ENCODE measurements around the gene CDHR3. TPM values are rescaled to one million over a fixed set of nuclear protein-coding genes. Genes with fewer than 3 reads are reported as not detected.
"Not testable (repeated sequence)": the region's sequence is repeated elsewhere in the genome, so short reads cannot be mapped to it uniquely, and the experiment has no call there.

Gene CDHR3
- total RNA-seq, 1 donor from 2014 or later, result 0.47 TPM

GRCh38 chr7:105940109-105940508, 23.0 kb upstream of the CDHR3 start:
- no peak overlapping the region for H3K27ac Mint-ChIP-seq
- intact Hi-C loops (cut with micrococcal nuclease), result loop anchor here (5.0 kb wide), 1 partner anchor 37 kb away; no protein-coding TSS in a partner anchor
- no peaks in the 10 kb centered on the region for H3K4me1 Mint-ChIP-seq (ENCODE audit: low read depth)
- no peaks in the 10 kb centered on the region for H3K36me3 Mint-ChIP-seq (ENCODE audit: low read depth)
- H3K27me3 Mint-ChIP-seq (ENCODE audit: insufficient read depth), result peaks cover 4% of the 10 kb centered on the region
- no peak for DNase-seq (ENCODE audit: low spot score)
- no peaks in the 10 kb centered on the region for H3K9me3 Mint-ChIP-seq
- H3K4me3 Mint-ChIP-seq, result no peak overlapping the region

- Mint-ChIP-seq H3K4me1 (ENCODE audit: low read depth) (no peaks in the 10 kb centered on the region), H3K27ac (no peak overlapping the region), H3K9me3 (no peaks in the 10 kb centered on the region), H3K4me3 (no peak overlapping the region), H3K27me3 (ENCODE audit: insufficient read depth) (peaks cover 4% of the 10 kb centered on the region), H3K36me3 (ENCODE audit: low read depth) (no peaks in the 10 kb centered on the region)
- intact Hi-C loops (cut with micrococcal nuclease), result loop anchor here (5.0 kb wide), 1 partner anchor 36 kb away; no protein-coding TSS in a partner anchor
- DNase-seq (ENCODE audit: low spot score), result no peak
Measured at GRCh38 chr7:105941596-105941995, 21.5 kb upstream of the CDHR3 start.

GRCh38 chr7:105943486-105943885, 19.6 kb upstream of the CDHR3 start:
- Mint-ChIP-seq H3K27ac (no peak overlapping the region), H3K4me3 (no peak overlapping the region), H3K36me3 (ENCODE audit: low read depth) (no peaks in the 10 kb centered on the region), H3K27me3 (ENCODE audit: insufficient read depth) (peaks cover 4% of the 10 kb centered on the region), H3K9me3 (no peaks in the 10 kb centered on the region), H3K4me1 (ENCODE audit: low read depth) (no peaks in the 10 kb centered on the region)
- intact Hi-C loops (cut with micrococcal nuclease), result loop anchor here (5.0 kb wide), 1 partner anchor 34 kb away; no protein-coding TSS in a partner anchor
- DNase-seq (ENCODE audit: low spot score), result no peak

- no peak overlapping the region for H3K4me3 Mint-ChIP-seq
- H3K9me3 Mint-ChIP-seq, result no peaks in the 10 kb centered on the region
- peaks cover 4% of the 10 kb centered on the region for H3K27me3 Mint-ChIP-seq (ENCODE audit: insufficient read depth)
- H3K36me3 Mint-ChIP-seq (ENCODE audit: low read depth), result no peaks in the 10 kb centered on the region
- no peaks in the 10 kb centered on the region for H3K4me1 Mint-ChIP-seq (ENCODE audit: low read depth)
- H3K27ac Mint-ChIP-seq, result no peak overlapping the region
- no peak for DNase-seq (ENCODE audit: low spot score)
- intact Hi-C loops (cut with micrococcal nuclease), result no loop called here
Measured at GRCh38 chr7:105945848-105946247, 17.2 kb upstream of the CDHR3 start.

- H3K9me3 Mint-ChIP-seq, result peaks cover 16% of the 10 kb centered on the region
- H3K27me3 Mint-ChIP-seq (ENCODE audit: insufficient read depth), result peaks cover 2% of the 10 kb centered on the region
- H3K27ac Mint-ChIP-seq, result no peak overlapping the region
- no peaks in the 10 kb centered on the region for H3K4me1 Mint-ChIP-seq (ENCODE audit: low read depth)
- intact Hi-C loops (cut with micrococcal nuclease), result no loop called here
- H3K4me3 Mint-ChIP-seq, result no peak overlapping the region
- no peaks in the 10 kb centered on the region for H3K36me3 Mint-ChIP-seq (ENCODE audit: low read depth)
- no peak for DNase-seq (ENCODE audit: low spot score)
Measured at GRCh38 chr7:105951597-105951996, 11.5 kb upstream of the CDHR3 start.

- Mint-ChIP-seq H3K4me3 (no peak overlapping the region), H3K9me3 (peaks cover 16% of the 10 kb centered on the region), H3K27ac (no peak overlapping the region), H3K36me3 (ENCODE audit: low read depth) (no peaks in the 10 kb centered on the region), H3K4me1 (ENCODE audit: low read depth) (no peaks in the 10 kb centered on the region), H3K27me3 (ENCODE audit: insufficient read depth) (peaks cover 2% of the 10 kb centered on the region)
- DNase-seq (ENCODE audit: low spot score), result no peak
- intact Hi-C loops (cut with micrococcal nuclease), result no loop called here
Measured at GRCh38 chr7:105952917-105953595, 10.0 kb upstream of the CDHR3 start.

- H3K4me3 Mint-ChIP-seq, result no peak overlapping the region
- H3K36me3 Mint-ChIP-seq (ENCODE audit: low read depth), result no peaks in the 10 kb centered on the region
- peaks cover 2% of the 10 kb centered on the region for H3K27me3 Mint-ChIP-seq (ENCODE audit: insufficient read depth)
- peaks cover 16% of the 10 kb centered on the region for H3K9me3 Mint-ChIP-seq
- no peak for DNase-seq (ENCODE audit: low spot score)
- intact Hi-C loops (cut with micrococcal nuclease), result no loop called here
- no peaks in the 10 kb centered on the region for H3K4me1 Mint-ChIP-seq (ENCODE audit: low read depth)
- no peak overlapping the region for H3K27ac Mint-ChIP-seq
Measured at GRCh38 chr7:105954711-105955110, 8.4 kb upstream of the CDHR3 start.

- peaks cover 16% of the 10 kb centered on the region for H3K9me3 Mint-ChIP-seq
- H3K4me3 Mint-ChIP-seq; intact Hi-C loops (cut with micrococcal nuclease); H3K27ac Mint-ChIP-seq; H3K36me3 Mint-ChIP-seq (ENCODE audit: low read depth); H3K27me3 Mint-ChIP-seq (ENCODE audit: insufficient read depth); DNase-seq (ENCODE audit: low spot score); H3K4me1 Mint-ChIP-seq (ENCODE audit: low read depth): not testable (repeated sequence)
Measured at GRCh38 chr7:105955651-105956466, 7.2 kb upstream of the CDHR3 start.

- no peaks in the 10 kb centered on the region for H3K36me3 Mint-ChIP-seq (ENCODE audit: low read depth)
- peaks cover 2% of the 10 kb centered on the region for H3K9me3 Mint-ChIP-seq
- H3K27me3 Mint-ChIP-seq (ENCODE audit: insufficient read depth), result peaks cover 9% of the 10 kb centered on the region
- no peak overlapping the region for H3K4me3 Mint-ChIP-seq
- no peak overlapping the region for H3K27ac Mint-ChIP-seq
- DNase-seq (ENCODE audit: low spot score), result no peak
- intact Hi-C loops (cut with micrococcal nuclease), result no loop called here
- no peaks in the 10 kb centered on the region for H3K4me1 Mint-ChIP-seq (ENCODE audit: low read depth)
Measured at GRCh38 chr7:105958012-105958411, 5.1 kb upstream of the CDHR3 start.

GRCh38 chr7:105962353-105962752, 711 bp upstream of the CDHR3 start:
- H3K4me3 Mint-ChIP-seq, result no peak overlapping the region
- no peak for DNase-seq (ENCODE audit: low spot score)
- no peak overlapping the region for H3K27ac Mint-ChIP-seq
- no peaks in the 10 kb centered on the region for H3K36me3 Mint-ChIP-seq (ENCODE audit: low read depth)
- H3K4me1 Mint-ChIP-seq (ENCODE audit: low read depth), result no peaks in the 10 kb centered on the region
- intact Hi-C loops (cut with micrococcal nuclease), result no loop called here
- H3K27me3 Mint-ChIP-seq (ENCODE audit: insufficient read depth), result peaks cover 12% of the 10 kb centered on the region
- no peaks in the 10 kb centered on the region for H3K9me3 Mint-ChIP-seq

- Mint-ChIP-seq H3K27ac (no peak overlapping the region), H3K27me3 (ENCODE audit: insufficient read depth) (peaks cover 12% of the 10 kb centered on the region), H3K4me1 (ENCODE audit: low read depth) (no peaks in the 10 kb centered on the region), H3K4me3 (no peak overlapping the region), H3K9me3 (no peaks in the 10 kb centered on the region), H3K36me3 (ENCODE audit: low read depth) (no peaks in the 10 kb centered on the region)
- intact Hi-C loops (cut with micrococcal nuclease), result no loop called here
- no peak for DNase-seq (ENCODE audit: low spot score)
Measured at GRCh38 chr7:105971845-105972244, 8.8 kb downstream of the CDHR3 start.

- H3K9me3 Mint-ChIP-seq, result no peaks in the 10 kb centered on the region
- DNase-seq (ENCODE audit: low spot score), result no peak
- no peak overlapping the region for H3K27ac Mint-ChIP-seq
- intact Hi-C loops (cut with micrococcal nuclease), result no loop called here
- no peaks in the 10 kb centered on the region for H3K36me3 Mint-ChIP-seq (ENCODE audit: low read depth)
- H3K27me3 Mint-ChIP-seq (ENCODE audit: insufficient read depth), result peaks cover 13% of the 10 kb centered on the region
- no peaks in the 10 kb centered on the region for H3K4me1 Mint-ChIP-seq (ENCODE audit: low read depth)
- H3K4me3 Mint-ChIP-seq, result no peak overlapping the region
Measured at GRCh38 chr7:105972276-105972675, 9.2 kb downstream of the CDHR3 start.

- no peak for DNase-seq (ENCODE audit: low spot score)
- Mint-ChIP-seq H3K4me1 (ENCODE audit: low read depth) (no peaks in the 10 kb centered on the region), H3K4me3 (no peak overlapping the region), H3K36me3 (ENCODE audit: low read depth) (no peaks in the 10 kb centered on the region), H3K9me3 (no peaks in the 10 kb centered on the region), H3K27ac (no peak overlapping the region), H3K27me3 (ENCODE audit: insufficient read depth) (peaks cover 18% of the 10 kb centered on the region)
- intact Hi-C loops (cut with micrococcal nuclease), result no loop called here
Measured at GRCh38 chr7:105974471-105974870, 11.4 kb downstream of the CDHR3 start.
